Esophagus squamous epithelium (tissue), 5 donors: ENCODE results near the gene PCDHB5. TPM values are rescaled to one million over a fixed set of nuclear protein-coding genes. Genes with fewer than 3 reads are reported as not detected.
"Not testable (repeated sequence)": the region's sequence is repeated elsewhere in the genome, so short reads cannot be mapped to it uniquely, and the experiment has no call there.

Experiments used
- DNase-seq: peaks from one replicate; lab custom pipeline; 2025; lab: John Stamatoyannopoulos, UW
- H3K27ac ChIP-seq, 4 donors: fragments of 200-600 bp; sonication (generic); one replicate each; pipeline ENCODE4 v1.5.1; 2016 to 2019; ENCODE audit warnings: mild to moderate bottlenecking in 1 of 4
- H3K27me3 ChIP-seq, 4 donors: fragments of 200-600 bp; sonication (generic); 1 replicate in 3 of 4; 2 replicates in 1 of 4; pipeline versions ENCODE4 v1.5.1 to v1.6.0; 2017 to 2021; ENCODE audit warnings: antibody characterized with exemption in 1 of 4
- H3K36me3 ChIP-seq, 3 donors: fragments of 200-600 bp; sonication (generic); one replicate each; pipeline ENCODE4 v1.5.1; 2016 to 2019
- H3K4me1 ChIP-seq, 3 donors: fragments of 200-600 bp; sonication (generic); one replicate each; pipeline ENCODE4 v1.5.1; 2017 to 2019
- H3K4me3 ChIP-seq, 4 donors: fragments of 200-600 bp; sonication (generic); 1 replicate in 3 of 4; 2 replicates in 1 of 4; pipeline ENCODE4 v1.5.1; 2016 to 2019; ENCODE audit warnings: mild to moderate bottlenecking in 2 of 4, moderate library complexity in 1 of 4
- H3K9me3 ChIP-seq, 3 donors: fragments of 200-600 bp; sonication (generic); one replicate each; pipeline ENCODE4 v1.5.1; 2016 to 2019
- CTCF ChIP-seq, 6 experiments: fragments of 450-650 bp in 4 of 6; fragments of 200-600 bp in 2 of 6; sonication (generic) in 2 of 6; IDR thresholded peaks; one replicate each; pipeline ENCODE4 v1.5.1; 2016 to 2019; ENCODE audit warnings: antibody characterized with exemption in 6 of 6, mild to moderate bottlenecking in 4 of 6, moderate library complexity in 4 of 6
- POLR2A ChIP-seq, 4 donors: fragments of 450-650 bp; IDR thresholded peaks; one replicate each; pipeline ENCODE4 v1.6.1; 2017; ENCODE audit warnings: antibody characterized with exemption in 4 of 4, mild to moderate bottlenecking in 4 of 4, moderate library complexity in 3 of 4
- WGBS, 2 donors: methylation state at CpG; one replicate each; pipeline ENCODE4 v1.1.5; 2018; 5-methylcytosine and 5-hydroxymethylcytosine counted together
- intact Hi-C: fragments of 100-400 bp; cut with DNase I; formaldehyde crosslinking; loops from one replicate; pipeline ENCODE4 v1.15.0; 2022
- total RNA-seq, 4 donors: library from RNA; depleted of rRNA; stranded (reverse); fragments of >200 nt; gene quantifications; one replicate each; pipeline ENCODE4 v1.1.0, GENCODE V29; 2016
- donor health status: DM: yes; HTN: yes; CAD: no.

The PCDHB5 gene
- total RNA-seq, 4 donors from 2014 or later, result 0.11 to 1.3 (median 0.86) TPM

- Histone ChIP-seq H3K27ac (no peak within 1 kb of the TSS), H3K27me3 (peaks cover 0 to 10% (median 0%) of the 10 kb centered on the region in 4 donors), H3K4me1 (no peaks in the 10 kb centered on the region), H3K9me3 (peaks cover 0 to 39% (median 25%) of the 10 kb centered on the region in 3 donors), H3K36me3 (no peaks in the 10 kb centered on the region), H3K4me3 (no peak within 1 kb of the TSS)
- WGBS, 2 donors, result 23 to 25% methylated on average over 18 of the region's 18 CpGs
- peak in 1 of 6 experiments; percentile 5 for TF ChIP-seq CTCF (IDR thresholded peaks at IDR 0.05)
- no peak for TF ChIP-seq POLR2A (IDR thresholded peaks at IDR 0.05)
- intact Hi-C loops, result no loop called here
- no peak for DNase-seq
Observed at GRCh38 chr5:141149812-141150211, 14.8 kb downstream of the PCDHB5 start, which contains the start of gene PCDHB6. TSS of gene PCDHB6 (plus strand) at chr5:141150057. CDS start at chr5:141150258, 201 bp downstream.

GRCh38 chr5:141150224-141150992, 15.4 kb downstream of the PCDHB5 start:
- intact Hi-C loops, result no loop called here
- no peak for TF ChIP-seq CTCF (IDR thresholded peaks at IDR 0.05)
- no peak for TF ChIP-seq POLR2A (IDR thresholded peaks at IDR 0.05)
- 55 to 60% methylated on average over 24 to 33 of the region's 33 CpGs for WGBS, 2 donors
- Histone ChIP-seq H3K27me3 (peaks cover 0 to 10% (median 0%) of the 10 kb centered on the region in 4 donors), H3K4me1 (no peaks in the 10 kb centered on the region), H3K36me3 (no peaks in the 10 kb centered on the region), H3K4me3 (no peak overlapping the region), H3K27ac (no peak overlapping the region), H3K9me3 (peaks cover 0 to 45% (median 28%) of the 10 kb centered on the region in 3 donors)
- DNase-seq, result no peak

- H3K4me3 ChIP-seq, result no peak overlapping the region
- no peak for DNase-seq
- H3K9me3 ChIP-seq, result peaks cover 0 to 49% (median 28%) of the 10 kb centered on the region in 3 donors
- H3K4me1 ChIP-seq, result no peaks in the 10 kb centered on the region
- TF ChIP-seq CTCF (IDR thresholded peaks at IDR 0.05) (no peak), POLR2A (IDR thresholded peaks at IDR 0.05) (no peak)
- intact Hi-C loops, result no loop called here
- no peak overlapping the region for H3K27ac ChIP-seq
- WGBS, 2 donors, result 50 to 64% methylated on average over 13 of the region's 13 CpGs
- peaks cover 0 to 10% (median 0%) of the 10 kb centered on the region in 4 donors for H3K27me3 ChIP-seq
- no peaks in the 10 kb centered on the region for H3K36me3 ChIP-seq
Observed at GRCh38 chr5:141150993-141151325, 16.0 kb downstream of the PCDHB5 start.

GRCh38 chr5:141151632-141152031, 16.6 kb downstream of the PCDHB5 start:
- H3K4me1 ChIP-seq, DNase-seq, intact Hi-C loops: not testable (repeated sequence)

GRCh38 chr5:141152096-141152495, 17.1 kb downstream of the PCDHB5 start:
- H3K4me1 ChIP-seq, H3K4me3 ChIP-seq, DNase-seq, H3K27ac ChIP-seq, intact Hi-C loops, H3K36me3 ChIP-seq: not testable (repeated sequence)
- WGBS, 2 donors, result 51% methylated on average over 7 of the region's 36 CpGs; no CpG with 5 or more reads in 1 of the 2 donors
- peaks cover 0 to 12% (median 0%) of the 10 kb centered on the region in 4 donors for H3K27me3 ChIP-seq
- H3K9me3 ChIP-seq, result peaks cover 0 to 60% (median 37%) of the 10 kb centered on the region in 3 donors

More at GRCh38 chr5:141151632-141152031, 16.6 kb downstream of the PCDHB5 start:
- not testable (repeated sequence) for H3K27ac ChIP-seq, H3K36me3 ChIP-seq, H3K4me3 ChIP-seq
- Histone ChIP-seq H3K9me3 (peaks cover 0 to 55% (median 33%) of the 10 kb centered on the region in 3 donors), H3K27me3 (peaks cover 0 to 10% (median 0%) of the 10 kb centered on the region in 4 donors)
- WGBS, 2 donors, result 40 to 54% methylated on average over 12 to 23 of the region's 41 CpGs
